Measurements from ENCODE around the gene GSDME.

- TF ChIP-seq MAX (IDR thresholded peaks at IDR 0.05) (no peak), CTCF (IDR thresholded peaks at IDR 0.05) (no peak), POLR2A (IDR thresholded peaks at IDR 0.05; ENCODE audit: low read length) (no peak), USF2 (IDR thresholded peaks at IDR 0.05) (no peak), JUNB (IDR thresholded peaks at IDR 0.05) (no peak), REST (IDR thresholded peaks at IDR 0.05) (no peak), MYC (IDR thresholded peaks at IDR 0.05; ENCODE audit: borderline replicate concordance, low read length) (no peak)
Measured at GRCh38 chr7:24799506-24799905, 42.2 kb upstream of the GSDME start.
